Measurements from ENCODE around the gene NDUFA5.

Gene NDUFA5

DNA sequence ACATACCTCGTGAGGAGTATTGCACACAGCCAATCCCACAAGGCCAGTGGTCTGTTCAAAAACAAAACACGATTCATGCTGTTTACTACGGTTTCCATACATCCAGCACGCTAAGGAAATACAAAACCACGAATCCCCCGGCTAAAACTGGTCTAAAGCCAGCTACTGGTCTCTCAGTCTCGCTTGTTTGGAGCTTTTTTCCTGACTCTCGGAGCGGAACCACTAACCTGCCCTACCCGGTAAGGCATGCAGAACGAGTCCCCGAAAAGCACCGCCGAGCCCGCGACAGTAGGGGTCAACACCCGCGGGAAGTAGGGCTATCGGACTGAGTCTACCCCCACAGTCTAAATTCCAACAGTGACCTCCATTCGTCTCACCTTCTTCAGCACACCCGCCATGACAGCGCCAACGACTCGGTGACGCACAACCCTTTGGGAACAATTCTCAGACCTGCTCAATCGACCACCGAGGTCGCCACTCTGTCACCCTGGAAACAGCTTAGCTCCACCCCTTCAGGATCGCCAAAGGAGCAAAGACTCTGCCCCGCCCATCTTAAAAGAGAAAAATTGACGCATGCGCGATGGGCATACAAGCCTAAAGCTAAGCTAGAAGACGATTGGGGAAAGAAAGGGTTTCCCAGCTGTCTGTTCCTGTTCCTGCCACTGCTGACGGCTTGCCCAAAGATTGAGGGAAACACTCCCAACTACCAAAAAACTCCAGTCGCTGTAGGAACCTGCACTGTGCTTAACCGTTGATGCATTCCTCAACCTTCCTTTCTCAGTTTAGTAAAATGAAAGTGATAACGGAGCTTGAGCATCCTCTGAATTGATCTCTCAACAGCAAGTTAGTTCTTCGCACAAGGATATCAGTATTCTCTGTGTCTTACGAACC is at the start of gene NDUFA5:
TSS of gene NDUFA5 (minus strand) at position 421 of the 891 bp plus-strand sequence. CDS start at position 398, 23 bp downstream.
- Histone ChIP-seq H3K27ac (peak within 1 kb of the TSS; percentile 88 to 94), H3K4me3 (peak within 1 kb of the TSS; percentile 94 to 96), H3K27me3 (no peaks in the 10 kb centered on the region), H3K9me3 (no peaks in the 10 kb centered on the region), H3K36me3 (peaks cover 0 to 8% (median 0%) of the 10 kb centered on the region in 3 donors), H3K4me1 (peaks cover 0 to 33% (median 18%) of the 10 kb centered on the region in 4 donors)
- intact Hi-C loops (cut with DNase I; ENCODE audit: low total_unique reads), result loop anchor here (1.0 kb wide), 1 partner anchor 19 kb away; no protein-coding TSS in a partner anchor
- TF ChIP-seq, protein P1, sequence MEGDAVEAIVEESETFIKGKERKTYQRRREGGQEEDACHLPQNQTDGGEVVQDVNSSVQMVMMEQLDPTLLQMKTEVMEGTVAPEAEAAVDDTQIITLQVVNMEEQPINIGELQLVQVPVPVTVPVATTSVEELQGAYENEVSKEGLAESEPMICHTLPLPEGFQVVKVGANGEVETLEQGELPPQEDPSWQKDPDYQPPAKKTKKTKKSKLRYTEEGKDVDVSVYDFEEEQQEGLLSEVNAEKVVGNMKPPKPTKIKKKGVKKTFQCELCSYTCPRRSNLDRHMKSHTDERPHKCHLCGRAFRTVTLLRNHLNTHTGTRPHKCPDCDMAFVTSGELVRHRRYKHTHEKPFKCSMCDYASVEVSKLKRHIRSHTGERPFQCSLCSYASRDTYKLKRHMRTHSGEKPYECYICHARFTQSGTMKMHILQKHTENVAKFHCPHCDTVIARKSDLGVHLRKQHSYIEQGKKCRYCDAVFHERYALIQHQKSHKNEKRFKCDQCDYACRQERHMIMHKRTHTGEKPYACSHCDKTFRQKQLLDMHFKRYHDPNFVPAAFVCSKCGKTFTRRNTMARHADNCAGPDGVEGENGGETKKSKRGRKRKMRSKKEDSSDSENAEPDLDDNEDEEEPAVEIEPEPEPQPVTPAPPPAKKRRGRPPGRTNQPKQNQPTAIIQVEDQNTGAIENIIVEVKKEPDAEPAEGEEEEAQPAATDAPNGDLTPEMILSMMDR (IDR thresholded peaks at IDR 0.05), result no peak
- peak; percentile 98 to 99 for DNase-seq

DNA sequence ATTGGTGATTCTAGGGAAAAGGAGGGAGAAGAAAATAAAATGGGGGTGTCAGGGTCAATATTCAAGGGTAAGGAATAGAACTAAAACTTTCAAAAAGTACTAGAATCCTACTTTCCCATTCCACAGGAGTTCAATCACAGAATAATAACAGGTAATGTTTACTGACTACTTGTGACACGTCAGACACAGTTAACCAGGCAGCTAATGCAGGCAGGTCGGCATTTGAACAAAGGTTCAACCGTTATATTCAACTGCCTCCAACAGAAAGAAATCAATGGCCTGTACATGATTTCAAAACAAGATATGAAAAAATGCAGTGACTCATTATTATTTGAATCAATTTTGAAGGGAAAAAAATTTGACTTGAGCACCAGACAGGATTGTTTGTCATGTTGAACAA is 47.1 kb upstream of the NDUFA5 start:
- no peaks in the 10 kb centered on the region for H3K9me3 ChIP-seq
- intact Hi-C loops (cut with DNase I; ENCODE audit: low total_unique reads), result no loop called here
- TF ChIP-seq, protein P1 (IDR thresholded peaks at IDR 0.05), result no peak
- H3K4me3 ChIP-seq, result no peak overlapping the region
- no peak overlapping the region for H3K27ac ChIP-seq
- DNase-seq, result no peak
- H3K36me3 ChIP-seq, result no peaks in the 10 kb centered on the region
- no peaks in the 10 kb centered on the region for H3K27me3 ChIP-seq
- no peaks in the 10 kb centered on the region for H3K4me1 ChIP-seq

DNA sequence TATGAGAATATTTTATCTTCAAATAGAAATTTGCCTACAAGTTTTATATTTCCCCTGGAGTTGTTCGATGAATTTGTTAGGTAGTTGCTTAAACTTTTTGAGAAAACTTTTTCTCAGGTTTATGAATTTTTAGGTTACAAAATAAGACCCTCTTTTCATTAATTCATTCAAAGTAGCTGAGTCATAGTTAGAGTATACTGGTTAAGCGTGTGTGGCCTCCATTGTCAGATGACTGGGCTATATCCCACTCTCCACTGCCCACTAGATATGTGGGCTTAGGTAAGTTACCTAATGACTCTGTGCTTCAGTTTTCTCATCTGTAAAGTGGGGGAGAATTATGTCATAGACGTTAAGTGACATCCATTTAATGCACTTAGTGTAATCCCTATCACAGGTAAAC is 45.0 kb upstream of the NDUFA5 start:
- intact Hi-C loops (cut with DNase I; ENCODE audit: low total_unique reads), result no loop called here
- Histone ChIP-seq H3K9me3 (no peaks in the 10 kb centered on the region), H3K27me3 (no peaks in the 10 kb centered on the region), H3K27ac (no peak overlapping the region), H3K4me3 (no peak overlapping the region), H3K4me1 (no peaks in the 10 kb centered on the region), H3K36me3 (no peaks in the 10 kb centered on the region)
- TF ChIP-seq, protein P1 (IDR thresholded peaks at IDR 0.05), result no peak
- no peak for DNase-seq

DNA sequence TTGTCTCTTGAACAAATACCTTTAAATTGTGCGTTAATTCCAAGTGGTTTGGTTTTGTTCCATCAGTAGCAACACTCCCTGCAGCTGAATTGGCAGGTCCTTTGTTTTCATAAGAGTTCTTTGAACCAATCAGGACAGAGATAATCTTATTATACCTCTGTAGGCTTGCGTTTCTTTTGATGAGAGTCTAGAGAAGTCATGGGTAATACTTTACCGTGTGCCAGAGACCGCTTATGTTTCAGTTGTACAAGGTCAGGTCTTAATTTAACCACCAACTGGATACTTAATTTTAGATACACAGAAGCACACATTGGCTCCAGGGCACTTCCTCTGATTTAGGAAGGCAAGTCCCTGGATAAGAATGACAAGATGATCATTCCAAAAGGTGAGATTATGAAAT is 43.9 kb upstream of the NDUFA5 start, which contains the start of gene ASB15:
TSS of gene ASB15 (plus strand) at position 292 of the 400 bp plus-strand sequence. CDS start 12,682 bp downstream, outside the sequence.
- H3K36me3 ChIP-seq, result no peaks in the 10 kb centered on the region
- no peaks in the 10 kb centered on the region for H3K4me1 ChIP-seq
- no peak within 1 kb of the TSS for H3K27ac ChIP-seq
- H3K9me3 ChIP-seq, result no peaks in the 10 kb centered on the region
- no peak for DNase-seq
- H3K27me3 ChIP-seq, result no peaks in the 10 kb centered on the region
- H3K4me3 ChIP-seq, result no peak within 1 kb of the TSS
- intact Hi-C loops (cut with DNase I; ENCODE audit: low total_unique reads), result no loop called here
- TF ChIP-seq, protein P1 (IDR thresholded peaks at IDR 0.05), result no peak

DNA sequence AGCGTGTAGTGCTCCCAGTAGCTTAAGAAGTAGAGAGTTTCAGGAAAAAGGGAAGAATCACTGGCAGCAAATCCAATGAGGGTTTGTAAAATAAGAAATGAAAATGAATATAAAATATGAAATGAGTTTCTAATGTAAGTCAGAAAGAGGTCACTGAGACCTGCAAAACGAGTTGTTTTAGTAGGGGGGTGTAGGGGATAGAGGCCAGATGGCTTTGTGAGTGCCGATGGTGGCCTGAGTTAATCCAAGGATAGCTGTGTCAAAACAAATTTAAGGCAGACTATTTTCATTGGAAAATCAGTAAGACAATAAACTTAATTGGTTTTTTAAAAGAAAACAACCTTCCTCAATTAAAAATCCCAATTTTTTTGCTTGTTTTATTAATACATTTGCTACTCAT is 43.3 kb upstream of the NDUFA5 start:
- H3K9me3 ChIP-seq, result no peaks in the 10 kb centered on the region
- no peak overlapping the region for H3K4me3 ChIP-seq
- TF ChIP-seq, protein P1 (IDR thresholded peaks at IDR 0.05), result no peak
- no peak for DNase-seq
- no peaks in the 10 kb centered on the region for H3K36me3 ChIP-seq
- H3K27me3 ChIP-seq, result no peaks in the 10 kb centered on the region
- no peaks in the 10 kb centered on the region for H3K4me1 ChIP-seq
- H3K27ac ChIP-seq, result no peak overlapping the region
- intact Hi-C loops (cut with DNase I; ENCODE audit: low total_unique reads), result no loop called here

Measured in tibial artery (tissue), 4 donors.